Upper lobe of right lung (tissue), 1 donor: ENCODE measurements around the gene ALPG. TPM values are rescaled to one million over a fixed set of nuclear protein-coding genes. Genes with fewer than 3 reads are reported as not detected.
"Not testable (repeated sequence)": the region's sequence is repeated elsewhere in the genome, so short reads cannot be mapped to it uniquely, and the experiment has no call there.

ENCODE experiments used
- ATAC-seq: fragments of 200-7000 bp; cut with Tn5 transposase; one replicate; pipeline ENCODE4 v1.9.1; 2020; ENCODE audit warnings: mild to moderate bottlenecking, moderate library complexity
- DNase-seq: peaks from one replicate; pipeline ENCODE4 v3.0.0-alpha.2; 2020
- H3K27ac ChIP-seq: fragments of 200-600 bp; one replicate; pipeline ENCODE4 v1.8.0; 2022
- H3K27me3 ChIP-seq: fragments of 200-600 bp; one replicate; pipeline ENCODE4 v1.8.0; 2022; ENCODE audit warnings: mild to moderate bottlenecking
- H3K36me3 ChIP-seq: fragments of 200-600 bp; one replicate; pipeline ENCODE4 v1.8.0; 2022
- H3K4me1 ChIP-seq: fragments of 200-600 bp; one replicate; pipeline ENCODE4 v1.8.0; 2022
- H3K4me3 ChIP-seq: fragments of 200-600 bp; one replicate; pipeline ENCODE4 v1.8.0; 2022; ENCODE audit warnings: mild to moderate bottlenecking
- H3K9me3 ChIP-seq: fragments of 200-600 bp; one replicate; pipeline ENCODE4 v1.8.0; 2022
- CTCF ChIP-seq: fragments of 200-600 bp; IDR thresholded peaks from one replicate; pipeline ENCODE4 v1.8.0; 2022; ENCODE audit warnings: antibody characterized with exemption
- intact Hi-C: fragments of 100-400 bp; cut with DNase I; formaldehyde crosslinking; loops from one replicate; pipeline ENCODE4 v1.11.0; 2022
- total RNA-seq: library from RNA; stranded (reverse); fragmentation: NEBNext Ultra II Directional; extraction: Animal tissue kit (Norgen Biotek cat#: 25700); gene quantifications from one replicate; pipeline ENCODE4 v1.2.1, GENCODE V29; 2021
- donor health status: DM: no; HTN: yes; CAD: no; lungs with severe emphysema.

The ALPG gene
- total RNA-seq, 1 donor from 2014 or later, result 0.49 TPM

DNA sequence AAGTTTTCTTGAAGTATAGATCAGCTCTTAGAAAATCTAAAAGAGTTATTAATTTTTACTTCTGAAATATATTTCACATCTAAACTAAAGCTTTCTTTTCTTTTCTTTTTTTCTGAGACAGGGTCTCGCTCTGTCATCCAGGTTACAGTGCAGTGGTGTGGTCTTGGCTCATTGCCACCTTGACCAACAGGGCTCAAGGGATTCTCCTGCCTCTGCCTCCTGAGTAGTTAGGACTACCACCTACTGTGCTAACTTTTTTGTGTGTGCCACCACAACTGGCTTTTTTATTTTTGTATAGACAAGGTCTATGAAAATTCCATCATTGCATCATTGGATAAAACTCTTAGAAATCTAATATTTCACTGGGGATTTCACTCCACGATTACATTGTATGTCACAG lies 10.0 kb upstream of the ALPG start:
- no peak for TF ChIP-seq CTCF
- no peak for ATAC-seq
- no peak overlapping the region for H3K27ac ChIP-seq
- peaks cover 6% of the 10 kb centered on the region for H3K27me3 ChIP-seq
- H3K4me1 ChIP-seq, result no peaks in the 10 kb centered on the region
- intact Hi-C loops, result no loop called here
- H3K4me3 ChIP-seq, result no peak overlapping the region
- H3K9me3 ChIP-seq, result no peaks in the 10 kb centered on the region
- DNase-seq, result no peak
- no peaks in the 10 kb centered on the region for H3K36me3 ChIP-seq

GRCh38 chr2:232398293-232399034 lies 8.2 kb upstream of the ALPG start:
- no peaks in the 10 kb centered on the region for H3K4me1 ChIP-seq
- no peaks in the 10 kb centered on the region for H3K36me3 ChIP-seq
- ATAC-seq (no peak), DNase-seq (peak; percentile 7)
- TF ChIP-seq CTCF, result no peak
- intact Hi-C loops, result no loop called here
- H3K27ac ChIP-seq, result no peak overlapping the region
- H3K4me3 ChIP-seq, result no peak overlapping the region
- H3K9me3 ChIP-seq, result no peaks in the 10 kb centered on the region
- peaks cover 6% of the 10 kb centered on the region for H3K27me3 ChIP-seq

GRCh38 chr2:232400256-232401015 lies 6.2 kb upstream of the ALPG start:
- no peaks in the 10 kb centered on the region for H3K9me3 ChIP-seq
- H3K4me3 ChIP-seq, result no peak overlapping the region
- no peaks in the 10 kb centered on the region for H3K4me1 ChIP-seq
- DNase-seq (no peak), ATAC-seq (no peak)
- no peak for TF ChIP-seq CTCF
- H3K36me3 ChIP-seq, result no peaks in the 10 kb centered on the region
- H3K27ac ChIP-seq, result no peak overlapping the region
- H3K27me3 ChIP-seq, result peaks cover 6% of the 10 kb centered on the region
- intact Hi-C loops, result no loop called here

GRCh38 chr2:232402518-232402917 lies 4.1 kb upstream of the ALPG start:
- Histone ChIP-seq H3K27ac (no peak overlapping the region), H3K36me3 (no peaks in the 10 kb centered on the region), H3K27me3 (no peaks in the 10 kb centered on the region), H3K9me3 (no peaks in the 10 kb centered on the region), H3K4me1 (no peaks in the 10 kb centered on the region), H3K4me3 (no peak overlapping the region)
- intact Hi-C loops, result no loop called here
- ATAC-seq (peak; percentile 19), DNase-seq (peak; percentile 38)
- no peak for TF ChIP-seq CTCF

GRCh38 chr2:232405943-232406510 lies 617 bp upstream of the ALPG start:
- no peak for ATAC-seq
- no peaks in the 10 kb centered on the region for H3K4me1 ChIP-seq
- H3K27ac ChIP-seq, result no peak overlapping the region
- peak; percentile 35 for DNase-seq
- no peaks in the 10 kb centered on the region for H3K27me3 ChIP-seq
- TF ChIP-seq CTCF, result no peak
- H3K36me3 ChIP-seq, result no peaks in the 10 kb centered on the region
- H3K9me3 ChIP-seq, result no peaks in the 10 kb centered on the region
- intact Hi-C loops, result no loop called here
- no peak overlapping the region for H3K4me3 ChIP-seq

GRCh38 chr2:232407428-232408150 lies 945 bp downstream of the ALPG start:
- H3K27me3 ChIP-seq, H3K4me3 ChIP-seq, H3K27ac ChIP-seq, H3K36me3 ChIP-seq, H3K4me1 ChIP-seq, H3K9me3 ChIP-seq, intact Hi-C loops: not testable (repeated sequence)
- peak; percentile 3 for ATAC-seq
- DNase-seq, result peak; percentile 49

- H3K4me3 ChIP-seq, H3K27me3 ChIP-seq, intact Hi-C loops, H3K36me3 ChIP-seq, H3K9me3 ChIP-seq, H3K4me1 ChIP-seq, H3K27ac ChIP-seq: not testable (repeated sequence)
- ATAC-seq (peak; percentile 13), DNase-seq (peak; percentile 53)
Observed at GRCh38 chr2:232408269-232408668, 1.6 kb downstream of the ALPG start.

DNA sequence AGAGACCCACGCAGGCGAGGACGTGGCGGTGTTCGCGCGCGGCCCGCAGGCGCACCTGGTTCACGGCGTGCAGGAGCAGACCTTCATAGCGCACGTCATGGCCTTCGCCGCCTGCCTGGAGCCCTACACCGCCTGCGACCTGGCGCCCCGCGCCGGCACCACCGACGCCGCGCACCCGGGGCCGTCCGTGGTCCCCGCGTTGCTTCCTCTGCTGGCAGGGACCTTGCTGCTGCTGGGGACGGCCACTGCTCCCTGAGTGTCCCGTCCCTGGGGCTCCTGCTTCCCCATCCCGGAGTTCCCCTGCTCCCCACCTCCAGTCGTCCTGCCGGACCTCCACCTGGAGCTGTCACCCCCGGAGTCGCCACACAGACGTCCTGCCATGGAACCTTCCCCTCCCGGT lies 3.0 kb downstream of the ALPG start:
- H3K4me1 ChIP-seq, intact Hi-C loops, H3K36me3 ChIP-seq, H3K9me3 ChIP-seq, H3K27ac ChIP-seq, H3K4me3 ChIP-seq, H3K27me3 ChIP-seq: not testable (repeated sequence)
- ATAC-seq (peak; percentile 38), DNase-seq (peak; percentile 53)
